LoVo (cell line): ENCODE results near the gene SENP5.

Source experiments
- DNase-seq: peaks from one replicate; pipeline ENCODE4 v3.0.0-alpha.2; 2016; ENCODE audit warnings: low spot score

The SENP5 gene

GRCh38 chr3:196968233-196969133 is 100.8 kb downstream of the SENP5 start, which contains the start of gene PIGZ:
Gene PIGZ, minus strand, starts transcription at chr3:196968833. Its CDS starts 16,802 bp downstream, at chr3:196952031.
- DNase-seq: peak; percentile 54

- DNase-seq: no peak
Observed at GRCh38 chr3:196969134-196969659, 101.5 kb downstream of the SENP5 start.

GRCh38 chr3:196969660-196970546 is 102.2 kb downstream of the SENP5 start:
- peak; percentile 85 for DNase-seq

GRCh38 chr3:196970547-196971093 is 102.9 kb downstream of the SENP5 start:
- DNase-seq: no peak

GRCh38 chr3:196971094-196971698 is 103.5 kb downstream of the SENP5 start:
- no peak for DNase-seq

- DNase-seq: no peak
Observed at GRCh38 chr3:196974661-196975060, 106.9 kb downstream of the SENP5 start.

GRCh38 chr3:196975349-196975748 is 107.6 kb downstream of the SENP5 start:
- no peak for DNase-seq

GRCh38 chr3:196976941-196977340 is 109.2 kb downstream of the SENP5 start:
- DNase-seq: no peak

- DNase-seq: no peak
Observed at GRCh38 chr3:196979545-196979944, 111.8 kb downstream of the SENP5 start.

- DNase-seq: no peak
Observed at GRCh38 chr3:196981657-196982056, 113.9 kb downstream of the SENP5 start.

GRCh38 chr3:196983186-196983585 is 115.5 kb downstream of the SENP5 start:
- no peak for DNase-seq
